Mesothelial cell of epicardium (in vitro differentiated cells): ENCODE measurements around the gene ARHGEF7. TPM values are rescaled to one million over a fixed set of nuclear protein-coding genes. Genes with fewer than 3 reads are reported as not detected.
A peak's percentile ranks its signal among the peaks of the same experiment; 100 is the strongest.
"Not testable (repeated sequence)": the region's sequence is repeated elsewhere in the genome, so short reads cannot be mapped to it uniquely, and the experiment has no call there.

Source experiments
- DNase-seq, 2 experiments: peaks; one replicate each; pipeline ENCODE4 v3.0.0; 2021; ENCODE audit warnings: low spot score in 2 of 2; ENCODE audit not compliant: unreplicated experiment in 2 of 2
- H3K27ac Mint-ChIP-seq: 2 replicates; pipeline ENCODE4 v1.8.0; 2021; ENCODE audit warnings: mixed read lengths
- H3K27me3 Mint-ChIP-seq: 2 replicates; pipeline ENCODE4 v1.8.0; 2021; ENCODE audit warnings: low read depth, mixed read lengths
- H3K36me3 Mint-ChIP-seq: 2 replicates; pipeline ENCODE4 v1.8.0; 2021; ENCODE audit warnings: mixed read lengths
- H3K4me1 Mint-ChIP-seq: 2 replicates; pipeline ENCODE4 v1.8.0; 2021; ENCODE audit warnings: mixed read lengths
- H3K4me3 Mint-ChIP-seq: 2 replicates; pipeline ENCODE4 v1.8.0; 2021; ENCODE audit warnings: mild to moderate bottlenecking, moderate library complexity, mixed read lengths
- H3K9me3 Mint-ChIP-seq: 2 replicates; pipeline ENCODE4 v1.8.0; 2021; ENCODE audit warnings: mixed read lengths
- CTCF ChIP-seq: fragments of 200-600 bp; sonication (generic); IDR thresholded peaks from one replicate; pipeline ENCODE4 v1.5.0; 2021; ENCODE audit warnings: antibody characterized with exemption; ENCODE audit not compliant: unreplicated experiment
- total RNA-seq: library from RNA; stranded (reverse); gene quantifications from 3 replicates; pipeline ENCODE4 v1.2.1, GENCODE V29; 2021

The ARHGEF7 gene
- 88.6 to 95.9 TPM (median 94.7 TPM) in 3 replicates for total RNA-seq

GRCh38 chr13:111115061-111115964 lies at the start of gene ARHGEF7:
Gene ARHGEF7, plus strand, starts transcription at chr13:111115310. Its CDS starts 217 bp downstream, at chr13:111115527.
- peak within 1 kb of the TSS; percentile 90 for H3K27ac Mint-ChIP-seq
- peaks cover 20% of the 10 kb centered on the region for H3K4me1 Mint-ChIP-seq
- H3K4me3 Mint-ChIP-seq: peak within 1 kb of the TSS; percentile 84
- no peak for TF ChIP-seq CTCF
- no peaks in the 10 kb centered on the region for H3K36me3 Mint-ChIP-seq
- peaks cover 87% of the 10 kb centered on the region for H3K27me3 Mint-ChIP-seq
- DNase-seq: peak in 1 of 2 experiments; percentile 46
- no peaks in the 10 kb centered on the region for H3K9me3 Mint-ChIP-seq

DNA sequence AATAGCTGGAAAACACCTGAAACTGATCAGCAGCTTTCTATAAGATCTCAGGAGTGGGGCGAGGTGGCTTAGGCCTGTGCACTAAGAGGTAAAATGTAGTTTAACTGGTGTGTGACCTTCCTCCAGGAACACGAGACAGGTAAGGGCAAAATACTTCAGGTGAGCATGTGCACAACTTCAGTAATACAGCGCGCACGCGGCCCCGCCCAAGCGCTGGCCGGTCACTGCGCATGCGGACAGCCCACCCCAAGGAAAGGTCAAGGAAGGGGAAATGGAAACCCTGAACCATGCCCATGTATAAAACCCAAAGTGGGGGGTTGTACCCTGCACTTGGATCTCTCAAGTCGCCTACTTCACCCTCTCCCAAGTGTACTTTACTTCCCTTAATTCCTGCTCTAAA lies 49.4 kb upstream of the ARHGEF7 start:
- H3K4me3 Mint-ChIP-seq: no peak overlapping the region
- H3K27me3 Mint-ChIP-seq: peaks cover 43% of the 10 kb centered on the region
- no peaks in the 10 kb centered on the region for H3K36me3 Mint-ChIP-seq
- DNase-seq: no peak
- no peak for TF ChIP-seq CTCF
- peaks cover 8% of the 10 kb centered on the region for H3K9me3 Mint-ChIP-seq
- H3K4me1 Mint-ChIP-seq: peaks cover 12% of the 10 kb centered on the region
- H3K27ac Mint-ChIP-seq: no peak overlapping the region

DNA sequence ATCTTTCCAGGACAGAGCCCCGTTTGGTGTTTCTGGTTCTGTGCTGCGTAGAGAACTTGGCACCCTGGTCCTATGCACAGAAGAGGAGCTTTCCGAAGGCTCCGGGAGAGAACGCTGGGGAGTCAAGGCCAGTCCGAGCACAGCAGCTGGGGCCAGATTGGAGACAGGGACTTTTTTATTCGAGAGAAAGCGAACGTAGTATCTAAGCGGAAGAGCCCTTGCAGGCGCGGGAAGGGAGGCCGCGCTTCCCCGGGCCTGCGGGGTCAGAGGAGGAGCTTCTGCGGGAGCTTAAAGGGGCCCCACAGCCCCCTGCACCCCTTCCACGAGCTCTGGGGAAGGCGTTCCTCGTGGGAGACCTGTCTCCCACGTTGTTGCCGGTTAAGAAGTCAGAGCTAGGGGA lies 48.6 kb upstream of the ARHGEF7 start:
- DNase-seq: no peak
- H3K4me1 Mint-ChIP-seq: peaks cover 12% of the 10 kb centered on the region
- no peak overlapping the region for H3K27ac Mint-ChIP-seq
- H3K36me3 Mint-ChIP-seq: no peaks in the 10 kb centered on the region
- peaks cover 15% of the 10 kb centered on the region for H3K9me3 Mint-ChIP-seq
- H3K4me3 Mint-ChIP-seq: peak overlapping the region; percentile 74
- TF ChIP-seq CTCF: no peak
- H3K27me3 Mint-ChIP-seq: peaks cover 43% of the 10 kb centered on the region

GRCh38 chr13:111068009-111068350 lies 47.1 kb upstream of the ARHGEF7 start:
- H3K4me1 Mint-ChIP-seq: peaks cover 12% of the 10 kb centered on the region
- no peak overlapping the region for H3K27ac Mint-ChIP-seq
- H3K36me3 Mint-ChIP-seq: no peaks in the 10 kb centered on the region
- no peak for TF ChIP-seq CTCF
- peaks cover 43% of the 10 kb centered on the region for H3K27me3 Mint-ChIP-seq
- peaks cover 24% of the 10 kb centered on the region for H3K9me3 Mint-ChIP-seq
- DNase-seq: no peak
- H3K4me3 Mint-ChIP-seq: peak overlapping the region; percentile 74

- Mint-ChIP-seq H3K9me3 (peaks cover 48% of the 10 kb centered on the region), H3K27me3 (peaks cover 30% of the 10 kb centered on the region)
- not testable (repeated sequence) for H3K4me1 Mint-ChIP-seq, H3K36me3 Mint-ChIP-seq, H3K27ac Mint-ChIP-seq, H3K4me3 Mint-ChIP-seq, DNase-seq
Measured at GRCh38 chr13:111071120-111071519, 44.0 kb upstream of the ARHGEF7 start.

- DNase-seq, H3K4me3 Mint-ChIP-seq, H3K27ac Mint-ChIP-seq, H3K36me3 Mint-ChIP-seq, H3K4me1 Mint-ChIP-seq: not testable (repeated sequence)
- Mint-ChIP-seq H3K27me3 (peaks cover 26% of the 10 kb centered on the region), H3K9me3 (peaks cover 48% of the 10 kb centered on the region)
Measured at GRCh38 chr13:111071526-111071925, 43.6 kb upstream of the ARHGEF7 start.
